HEK293T (cell line): Measurements from ENCODE around the gene SOX14.

ENCODE experiments used
- CTCF ChIA-PET: fragments of 350-600 bp; formaldehyde crosslinking; extraction: SDS; loops from one replicate; lab custom pipeline; 2021; ENCODE audit warnings: antibody characterized with exemption, inconsistent platforms; lab: Yijun Ruan, JAX
- POLR2A ChIA-PET: fragments of 350-600 bp; formaldehyde crosslinking; extraction: SDS; loops from one replicate; lab custom pipeline; 2020; ENCODE audit warnings: antibody characterized with exemption, inconsistent platforms; lab: Yijun Ruan, JAX
- DNase-seq: peaks from one replicate; pipeline ENCODE4 v3.0.0; 2012; ENCODE audit warnings: mixed read lengths; ENCODE audit errors: extremely low spot score
- ARNT ChIP-seq: fragments of 450-650 bp; IDR thresholded peaks from 2 replicates; pipeline ENCODE4 v1.6.1; 2017; ENCODE audit warnings: mild to moderate bottlenecking
- BHLHE40 ChIP-seq: fragments of 450-650 bp; IDR thresholded peaks from 2 replicates; pipeline ENCODE4 v1.6.1; 2016; ENCODE audit warnings: mild to moderate bottlenecking, moderate library complexity, borderline replicate concordance
- CTBP1 ChIP-seq: fragments of 450-650 bp; IDR thresholded peaks from 2 replicates; pipeline ENCODE4 v1.6.1; 2016; ENCODE audit warnings: borderline replicate concordance
- ELF4 ChIP-seq: fragments of 450-650 bp; IDR thresholded peaks from 2 replicates; pipeline ENCODE4 v1.6.1; 2017; ENCODE audit warnings: antibody characterized with exemption
- FOXA1 ChIP-seq: fragments of 450-650 bp; IDR thresholded peaks from 2 replicates; pipeline ENCODE4 v1.6.1; 2016; ENCODE audit warnings: mild to moderate bottlenecking
- FOXK2 ChIP-seq: fragments of 450-650 bp; IDR thresholded peaks from 2 replicates; pipeline ENCODE4 v1.6.1; 2016; ENCODE audit warnings: mild to moderate bottlenecking
- FOXM1 ChIP-seq: fragments of 450-650 bp; IDR thresholded peaks from 2 replicates; pipeline ENCODE4 v1.6.1; 2017; ENCODE audit warnings: mild to moderate bottlenecking, borderline replicate concordance
- HDGF ChIP-seq: fragments of 450-650 bp; IDR thresholded peaks from 2 replicates; pipeline ENCODE4 v1.6.1; 2017; ENCODE audit warnings: antibody characterized with exemption, borderline replicate concordance
- L3MBTL2 ChIP-seq: fragments of 450-650 bp; conservative IDR thresholded peaks from 2 replicates; pipeline ENCODE4 v1.6.1; 2016; ENCODE audit warnings: mild to moderate bottlenecking
- LEF1 ChIP-seq: fragments of 450-650 bp; IDR thresholded peaks from 2 replicates; pipeline ENCODE4 v1.6.1; 2017; ENCODE audit warnings: mild to moderate bottlenecking, borderline replicate concordance
- NFRKB ChIP-seq: fragments of 450-650 bp; IDR thresholded peaks from 2 replicates; pipeline ENCODE4 v1.6.1; 2016; ENCODE audit warnings: mild to moderate bottlenecking, moderate library complexity
- SP1 ChIP-seq: fragments of 450-650 bp; IDR thresholded peaks from 2 replicates; pipeline ENCODE4 v1.6.1; 2017
- SUZ12 ChIP-seq: fragments of 450-650 bp; IDR thresholded peaks from 2 replicates; pipeline ENCODE4 v1.6.1; 2016; ENCODE audit warnings: mild to moderate bottlenecking
- TARDBP ChIP-seq: fragments of 450-650 bp; IDR thresholded peaks from 2 replicates; pipeline ENCODE4 v1.6.1; 2016
- ZNF384 ChIP-seq: fragments of 450-650 bp; IDR thresholded peaks from 2 replicates; pipeline ENCODE4 v1.6.1; 2016
- TF ChIP-seq, protein P1 (sequence below): fragments of 450-650 bp; IDR thresholded peaks from 2 replicates; pipeline ENCODE4 v1.6.1; 2016

The SOX14 gene

DNA sequence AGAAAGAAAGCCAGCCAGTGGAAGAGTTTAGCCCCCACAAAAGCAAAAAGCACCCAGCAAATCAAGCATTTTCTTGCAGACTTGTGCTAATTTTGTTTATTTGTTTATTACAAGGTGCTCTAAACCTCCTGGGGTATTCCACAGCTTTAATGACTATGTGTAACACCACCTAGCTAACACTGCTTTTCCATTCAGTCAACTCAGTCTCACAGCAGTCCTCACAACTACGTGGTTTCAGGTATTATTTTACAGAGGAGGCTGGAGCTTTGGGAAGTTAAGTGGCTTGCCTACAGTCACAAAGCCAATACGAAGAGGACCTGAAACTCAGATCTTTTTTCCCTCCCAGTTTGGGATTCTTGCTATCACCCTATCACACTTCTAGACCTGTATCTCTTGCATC is 14.8 kb downstream of the SOX14 start:
- TF ChIP-seq ZNF384 (no peak), SUZ12 (no peak), BHLHE40 (no peak), SP1 (no peak), TARDBP (no peak), LEF1 (no peak), FOXA1 (no peak), CTBP1 (no peak), HDGF (no peak), ARNT (no peak), FOXM1 (no peak), FOXK2 (no peak), L3MBTL2 (no peak), NFRKB (no peak), ELF4 (no peak)
- TF ChIP-seq, protein P1, sequence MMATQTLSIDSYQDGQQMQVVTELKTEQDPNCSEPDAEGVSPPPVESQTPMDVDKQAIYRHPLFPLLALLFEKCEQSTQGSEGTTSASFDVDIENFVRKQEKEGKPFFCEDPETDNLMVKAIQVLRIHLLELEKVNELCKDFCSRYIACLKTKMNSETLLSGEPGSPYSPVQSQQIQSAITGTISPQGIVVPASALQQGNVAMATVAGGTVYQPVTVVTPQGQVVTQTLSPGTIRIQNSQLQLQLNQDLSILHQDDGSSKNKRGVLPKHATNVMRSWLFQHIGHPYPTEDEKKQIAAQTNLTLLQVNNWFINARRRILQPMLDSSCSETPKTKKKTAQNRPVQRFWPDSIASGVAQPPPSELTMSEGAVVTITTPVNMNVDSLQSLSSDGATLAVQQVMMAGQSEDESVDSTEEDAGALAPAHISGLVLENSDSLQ = no peak
- CTCF ChIA-PET = no interaction called here
- no peak for DNase-seq
- POLR2A ChIA-PET = no interaction called here

DNA sequence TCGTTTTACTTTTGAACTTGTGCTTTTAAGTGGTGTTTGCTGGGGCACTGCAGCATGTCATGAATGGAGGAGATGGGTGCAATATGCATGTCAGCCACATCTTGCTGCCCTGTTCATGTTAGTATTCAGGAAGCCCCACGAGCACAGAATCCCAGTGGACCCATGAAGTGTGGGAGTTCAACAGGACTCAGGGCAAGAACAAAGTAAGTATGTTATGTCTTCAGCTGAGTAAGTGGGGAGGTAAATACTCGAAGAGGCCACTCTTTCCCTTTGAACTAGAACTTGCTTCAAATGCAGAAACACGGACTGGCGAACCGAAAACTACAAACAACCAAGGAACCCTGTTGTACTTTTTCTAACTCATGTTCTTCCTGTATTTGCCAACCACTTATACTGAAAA is 23.4 kb downstream of the SOX14 start:
- POLR2A ChIA-PET = no interaction called here
- no peak for DNase-seq
- CTCF ChIA-PET = no interaction called here
- no peak for TF ChIP-seq LEF1
- TF ChIP-seq FOXM1 = no peak
- no peak for TF ChIP-seq BHLHE40
- TF ChIP-seq, protein P1 = no peak
- TF ChIP-seq FOXA1 = no peak
- TF ChIP-seq ZNF384 = no peak
- TF ChIP-seq TARDBP = no peak
- TF ChIP-seq ARNT = no peak
- no peak for TF ChIP-seq SUZ12
- TF ChIP-seq CTBP1 = no peak
- no peak for TF ChIP-seq L3MBTL2
- no peak for TF ChIP-seq ELF4
- TF ChIP-seq FOXK2 = no peak
- TF ChIP-seq NFRKB = no peak
- TF ChIP-seq HDGF = no peak
- TF ChIP-seq SP1 = no peak

DNA sequence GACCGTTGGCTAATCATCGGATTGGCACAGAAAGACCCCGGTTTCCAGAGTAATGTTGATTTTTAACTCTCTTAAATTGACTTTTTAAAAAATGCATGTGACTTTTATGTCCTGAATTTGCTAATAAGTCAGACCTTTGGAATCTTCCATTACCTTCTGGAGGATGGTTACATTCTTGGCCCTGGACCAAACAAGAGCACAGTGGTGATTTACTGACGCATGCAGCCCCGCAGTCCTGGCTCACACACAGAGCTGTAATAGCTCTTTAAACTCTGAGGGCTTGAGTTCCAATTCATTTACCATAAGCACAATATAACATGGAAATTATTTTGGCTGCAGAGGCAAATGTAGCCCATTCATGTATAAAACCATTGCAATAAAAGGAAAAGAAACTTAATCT is 25.1 kb downstream of the SOX14 start:
- DNase-seq = no peak
- TF ChIP-seq SP1 (no peak), FOXM1 (no peak), BHLHE40 (no peak), FOXK2 (no peak), TARDBP (no peak), L3MBTL2 (no peak), HDGF (no peak), SUZ12 (no peak), ZNF384 (no peak), ELF4 (no peak), NFRKB (no peak), CTBP1 (no peak), FOXA1 (no peak)
- TF ChIP-seq, protein P1 = no peak
- POLR2A ChIA-PET = no interaction called here
- CTCF ChIA-PET = no interaction called here

DNA sequence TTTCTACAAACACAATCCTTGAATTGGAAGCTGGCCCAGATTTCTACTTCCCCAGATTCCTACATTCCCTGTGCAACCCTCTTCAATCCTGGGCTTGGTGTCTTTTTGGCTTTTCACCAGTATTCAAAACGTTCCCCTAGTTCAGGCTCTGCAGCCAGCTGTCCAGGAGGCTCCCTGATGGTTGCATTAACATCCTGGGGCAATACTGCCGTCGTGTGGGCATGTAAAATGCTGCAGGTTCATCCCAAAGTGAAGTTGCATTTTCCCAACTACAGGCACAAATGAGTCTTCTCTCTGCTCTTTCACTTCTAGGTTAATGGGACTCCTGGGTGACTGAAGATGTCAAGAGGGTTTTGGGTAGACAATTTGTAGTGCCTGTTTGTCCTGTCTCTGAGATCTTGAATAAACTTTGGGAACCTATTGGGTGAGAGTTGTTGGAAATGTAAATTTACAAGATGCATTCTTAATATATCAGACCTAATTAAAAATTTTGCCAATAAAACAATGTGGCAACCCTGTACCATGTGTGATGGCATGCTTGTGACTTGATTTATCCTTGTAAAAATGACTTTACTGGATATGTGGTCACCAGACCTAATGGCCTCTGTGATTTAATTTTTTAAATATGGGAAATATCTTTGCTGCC is 28.6 kb downstream of the SOX14 start:
- DNase-seq = peak; percentile 71
- TF ChIP-seq ELF4 (no peak), BHLHE40 (no peak), TARDBP (no peak), HDGF (no peak), SUZ12 (no peak), SP1 (no peak), FOXK2 (no peak), L3MBTL2 (no peak), FOXA1 (no peak), LEF1 (no peak), ZNF384 (no peak), FOXM1 (no peak), ARNT (no peak), CTBP1 (no peak)
- TF ChIP-seq, protein P1 = no peak
- CTCF ChIA-PET = interaction anchor here (0.7 to 1.9 kb wide), 2 partner anchors 19 to 687 kb away, joined by 4 read pairs; no protein-coding TSS in a partner anchor
- POLR2A ChIA-PET = no interaction called here

DNA sequence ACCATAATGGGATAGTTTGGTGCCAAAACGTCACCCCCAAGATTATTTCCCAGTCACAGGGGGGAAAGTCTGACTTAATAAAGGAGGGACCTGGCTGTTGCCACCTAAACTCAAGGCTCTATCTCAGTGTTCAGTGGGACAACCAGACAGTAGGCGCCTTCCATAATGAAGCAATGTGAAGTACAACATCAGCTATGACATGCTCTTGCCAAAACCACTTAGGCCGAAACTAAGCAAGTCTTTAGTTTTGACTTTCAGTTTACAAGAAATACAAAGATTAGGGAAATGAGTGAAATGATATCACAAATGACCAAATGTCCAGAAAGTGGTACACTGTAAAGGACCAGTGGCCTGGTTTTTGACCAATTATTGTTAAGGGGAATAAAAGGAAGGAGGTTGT is 32.9 kb downstream of the SOX14 start:
- ChIA-PET CTCF (no interaction called here), POLR2A (no interaction called here)
- TF ChIP-seq CTBP1 = no peak
- no peak for TF ChIP-seq NFRKB
- no peak for TF ChIP-seq ARNT
- TF ChIP-seq HDGF = no peak
- TF ChIP-seq SP1 = no peak
- TF ChIP-seq LEF1 = no peak
- TF ChIP-seq ELF4 = no peak
- no peak for TF ChIP-seq L3MBTL2
- TF ChIP-seq TARDBP = no peak
- TF ChIP-seq, protein P1 = no peak
- TF ChIP-seq FOXK2 = no peak
- no peak for TF ChIP-seq FOXM1
- TF ChIP-seq FOXA1 = no peak
- TF ChIP-seq BHLHE40 = no peak
- TF ChIP-seq ZNF384 = no peak
- no peak for TF ChIP-seq SUZ12
- no peak for DNase-seq
